ENCODE data around the gene ENTPD1.
"Not testable (repeated sequence)": the region's sequence is repeated elsewhere in the genome, so short reads cannot be mapped to it uniquely, and the experiment has no call there.

Gene ENTPD1

DNA sequence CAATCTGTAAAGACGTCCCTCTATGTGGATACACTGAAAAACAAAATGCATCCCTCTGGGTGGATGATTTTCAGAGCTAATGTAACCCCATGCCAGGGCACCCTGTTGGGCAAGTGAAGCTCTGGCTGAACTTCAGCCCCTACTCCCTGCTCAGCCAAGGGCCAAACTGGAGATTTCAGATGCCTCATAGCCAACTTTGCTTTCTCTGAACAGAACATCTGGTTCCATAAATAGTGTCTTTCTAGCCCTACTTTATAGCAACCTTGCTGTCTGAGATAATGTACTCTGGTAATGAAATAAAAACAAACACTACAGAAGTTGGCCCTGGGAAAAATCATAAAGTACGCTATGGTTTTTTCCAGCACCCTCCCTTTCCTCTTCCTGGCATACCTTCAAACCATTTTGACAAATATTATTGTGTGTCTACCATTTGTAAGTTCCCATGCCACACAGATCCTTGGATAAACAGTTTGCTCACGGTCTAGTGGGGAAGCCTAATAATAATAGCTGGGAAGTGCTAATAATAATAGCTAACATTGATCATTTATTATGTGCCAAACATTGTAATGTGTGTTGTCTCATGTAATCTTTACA, 3.4 kb downstream of the ENTPD1 start:
- DNase-seq, result no peak

- DNase-seq, result no peak
Measured at GRCh38 chr10:95761939-95762492, 6.1 kb downstream of the ENTPD1 start.

DNA sequence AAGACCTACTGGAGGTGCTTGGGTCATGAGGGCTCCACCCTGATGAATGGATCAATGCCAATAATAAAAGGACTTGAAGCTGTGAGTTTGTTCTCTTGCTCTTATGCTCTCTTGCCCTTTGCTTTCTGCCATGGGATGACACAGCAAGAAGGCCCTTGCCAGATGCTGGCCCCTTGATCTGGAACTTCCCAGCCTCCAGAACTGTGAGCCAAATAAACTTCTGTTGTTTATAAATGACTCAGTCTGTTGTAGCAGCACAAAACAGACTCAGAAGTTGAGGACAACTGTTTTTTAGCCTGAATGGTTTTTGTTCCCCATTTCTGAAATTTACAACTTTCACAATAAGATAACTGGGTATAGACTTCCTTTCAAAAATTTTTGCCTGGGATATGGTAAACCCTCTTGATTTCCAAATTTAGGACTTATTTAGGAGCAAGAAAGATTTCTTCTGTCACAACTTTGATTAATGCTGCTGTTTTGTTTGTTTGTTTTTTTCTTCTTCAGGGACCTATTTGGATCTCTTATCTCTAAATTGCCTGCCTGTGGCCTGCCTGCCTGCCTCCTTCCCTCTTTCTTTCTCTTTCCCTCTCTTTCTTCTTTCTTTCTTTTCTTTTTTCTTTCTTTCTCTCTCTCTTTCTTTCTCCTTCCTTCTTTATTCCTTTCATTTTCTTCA, 12.1 kb downstream of the ENTPD1 start:
- DNase-seq, result no peak

GRCh38 chr10:95770084-95770720, 14.2 kb downstream of the ENTPD1 start:
- DNase-seq, result no peak

- not testable (repeated sequence) for DNase-seq
Measured at GRCh38 chr10:95773454-95773853, 17.5 kb downstream of the ENTPD1 start.

GRCh38 chr10:95777638-95778037, 21.7 kb downstream of the ENTPD1 start:
- DNase-seq, result not testable (repeated sequence)

DNA sequence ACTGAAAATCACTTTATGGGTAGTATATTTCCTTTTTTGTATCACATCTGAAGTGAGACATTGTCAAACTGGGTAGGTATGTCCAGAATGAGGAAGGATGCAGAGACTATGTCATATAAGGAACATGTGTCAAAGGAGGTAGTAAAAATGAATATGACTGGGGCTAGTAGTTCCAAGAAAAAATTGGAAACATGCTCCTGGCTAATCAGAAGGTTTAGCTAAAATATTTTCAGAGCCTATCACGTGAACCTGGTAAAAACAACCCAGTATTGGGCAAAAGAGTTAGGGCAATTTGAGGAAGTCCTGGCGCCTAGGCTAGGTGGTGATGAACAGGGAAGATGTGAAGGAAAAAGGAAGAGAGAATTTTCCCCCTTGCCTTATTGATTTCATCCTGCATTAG, 26.4 kb downstream of the ENTPD1 start:
- no peak for DNase-seq

DNA sequence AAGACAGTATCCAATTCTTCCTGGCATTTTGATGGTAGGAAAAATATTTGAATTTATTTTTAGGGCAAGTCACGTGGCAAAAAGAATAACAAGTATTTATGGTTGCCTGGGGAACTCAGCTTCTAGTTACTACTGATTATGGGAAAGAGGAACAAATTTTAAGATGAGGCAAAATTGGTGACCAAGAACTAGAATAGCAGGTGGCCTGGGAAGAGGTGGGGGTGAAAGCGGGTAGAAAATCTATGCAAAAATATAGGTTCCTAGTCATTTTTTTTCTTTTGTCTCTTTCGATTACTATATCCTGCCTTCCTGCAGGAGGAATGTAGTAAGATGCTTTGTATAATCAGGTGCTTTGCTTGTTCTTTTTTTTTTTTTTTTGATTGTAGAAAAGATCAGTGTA, 27.8 kb downstream of the ENTPD1 start:
- DNase-seq, result no peak

- DNase-seq, result no peak
Measured at GRCh38 chr10:95784279-95784913, 28.4 kb downstream of the ENTPD1 start.

DNA sequence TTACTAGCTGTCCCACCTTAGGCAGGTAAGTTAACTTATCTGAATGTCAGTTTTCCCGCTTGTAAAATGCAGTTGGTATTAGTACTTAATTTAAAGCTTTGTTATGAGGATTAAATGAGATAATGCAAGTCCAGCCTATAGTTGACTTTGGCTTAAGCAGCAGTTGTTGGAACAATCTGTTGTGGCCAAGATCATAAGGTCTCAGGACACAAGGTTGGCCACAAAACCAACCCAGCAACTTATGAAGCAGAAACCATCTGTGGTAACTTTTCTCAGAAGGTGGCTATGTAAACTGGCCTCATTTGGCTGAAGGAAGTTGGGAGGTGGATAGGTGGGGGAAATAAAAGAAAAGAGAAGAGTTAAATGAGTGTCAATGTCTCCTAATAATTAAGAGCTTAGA, 29.4 kb downstream of the ENTPD1 start:
- no peak for DNase-seq

DNA sequence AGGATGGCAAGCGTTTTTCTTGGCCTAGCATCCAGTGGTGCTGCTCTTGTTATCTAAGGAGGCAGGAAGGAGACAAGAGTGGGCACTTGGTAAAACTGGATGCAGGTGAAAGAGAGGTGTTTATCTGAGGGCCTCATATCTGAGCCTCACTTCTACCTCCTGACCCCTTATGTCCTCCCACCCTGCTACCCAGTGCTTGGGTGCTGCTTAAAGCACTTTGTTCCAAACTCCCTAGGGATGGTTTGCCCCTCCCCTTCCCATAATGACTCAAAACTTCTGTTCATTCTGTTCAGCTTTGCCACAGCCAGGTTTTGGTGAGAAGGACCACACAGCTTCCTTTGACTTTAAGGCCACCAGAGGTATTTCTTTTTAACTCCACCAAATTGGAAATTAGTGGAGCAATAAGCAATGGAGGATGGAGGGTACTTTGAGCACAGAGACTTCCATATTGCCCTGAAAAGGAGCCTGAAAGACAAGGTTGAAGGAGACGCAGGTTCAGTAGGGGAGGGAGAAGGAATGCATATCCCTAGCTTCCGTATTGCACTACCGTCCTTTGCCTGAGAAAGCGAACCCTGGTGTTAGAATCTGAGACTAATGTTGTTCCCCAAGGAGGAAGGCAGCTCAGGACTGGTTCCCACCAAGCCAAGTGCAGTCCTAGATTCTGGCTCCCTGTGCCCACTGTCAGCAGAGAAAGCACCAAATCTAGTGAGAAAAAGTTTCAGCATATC, 30.1 kb downstream of the ENTPD1 start:
- DNase-seq, result no peak

GRCh38 chr10:95787447-95787846, 31.5 kb downstream of the ENTPD1 start:
- no peak for DNase-seq

DNA sequence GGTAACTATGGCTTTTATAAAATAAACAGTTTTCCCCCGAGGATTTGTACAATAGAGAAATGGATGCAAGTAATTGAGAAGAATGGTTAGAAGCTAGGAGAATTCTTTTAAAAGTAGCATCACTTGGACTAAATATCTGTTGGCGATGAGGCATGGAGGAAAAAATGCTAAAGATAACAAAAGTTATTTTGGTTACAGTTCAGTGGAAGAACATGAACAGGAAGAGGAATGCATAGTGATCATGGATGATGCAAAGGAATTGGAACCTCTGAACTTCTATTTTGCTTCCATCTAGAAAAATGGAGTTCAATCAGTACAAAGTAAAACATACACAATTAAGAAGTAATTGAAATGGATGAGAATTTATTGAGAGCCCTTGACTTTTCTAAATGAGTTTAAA, 32.9 kb downstream of the ENTPD1 start:
- no peak for DNase-seq

DNA sequence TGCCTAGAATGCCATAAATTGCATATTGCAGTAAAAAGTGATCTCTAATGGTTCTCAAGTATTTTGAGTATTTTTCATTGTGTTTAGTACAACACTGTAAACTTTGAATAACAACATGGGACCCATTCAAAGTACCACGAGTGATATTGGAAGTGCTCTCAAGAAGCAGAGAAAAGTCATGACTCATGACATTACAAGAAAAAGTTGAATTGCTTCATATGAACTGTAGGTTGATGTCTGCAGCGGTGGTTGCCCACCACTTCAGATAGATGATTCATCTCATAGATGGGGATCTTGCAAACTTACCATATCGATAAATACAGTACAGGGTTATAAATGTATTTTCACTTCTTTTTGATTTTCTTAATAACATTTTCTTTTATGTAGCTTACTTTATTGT, 33.9 kb downstream of the ENTPD1 start:
- no peak for DNase-seq

GRCh38 chr10:95790982-95791381, 35.0 kb downstream of the ENTPD1 start:
- DNase-seq, result no peak

DNA sequence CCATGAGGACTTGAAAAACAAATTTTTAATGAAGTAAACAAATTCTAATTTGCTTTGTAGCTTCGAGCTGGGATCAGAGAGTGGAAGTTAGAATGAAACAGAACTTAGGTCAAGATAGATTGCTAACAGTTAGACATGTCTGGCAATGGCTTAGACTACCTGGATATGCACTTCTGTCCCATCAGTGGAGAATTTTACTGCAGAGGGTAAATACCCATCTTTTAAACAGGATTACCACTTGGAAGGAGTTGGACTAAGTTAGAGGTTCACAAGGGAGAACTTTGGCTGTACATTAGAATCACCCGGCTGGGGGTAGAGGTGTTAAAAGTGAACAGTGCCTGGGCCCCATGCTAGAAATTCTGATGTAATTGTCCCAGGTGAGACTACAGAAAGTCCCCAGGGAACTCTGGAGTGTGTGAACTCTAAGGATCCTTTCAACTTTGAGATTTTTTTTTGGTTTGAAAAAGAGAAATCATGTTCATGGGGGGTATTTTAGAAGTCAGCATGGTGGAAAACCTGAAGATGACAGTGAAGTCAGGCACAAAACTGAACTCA, 35.5 kb downstream of the ENTPD1 start:
- DNase-seq, result no peak

- no peak for DNase-seq
Measured at GRCh38 chr10:95792211-95792780, 36.3 kb downstream of the ENTPD1 start.

DNA sequence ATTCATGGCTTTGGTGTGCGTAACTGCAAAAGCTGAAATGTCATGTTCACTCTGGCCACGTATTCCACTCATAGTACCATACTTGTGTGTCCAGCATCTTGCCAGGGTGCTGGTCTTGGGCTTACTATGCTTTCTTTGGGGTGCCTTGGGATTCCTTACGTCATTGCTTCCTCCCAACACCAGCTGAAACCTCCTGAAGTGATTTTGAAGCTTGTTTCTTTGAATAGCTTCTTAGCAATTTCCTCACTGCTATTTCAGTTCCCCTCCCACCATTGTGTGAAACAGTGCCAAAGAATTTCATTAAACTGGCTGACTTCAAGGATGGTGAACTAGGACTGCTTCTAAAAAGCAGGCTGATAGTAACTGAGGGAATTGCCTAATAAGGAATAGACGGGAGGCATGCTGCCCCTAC, 36.9 kb downstream of the ENTPD1 start:
- no peak for DNase-seq

DNA sequence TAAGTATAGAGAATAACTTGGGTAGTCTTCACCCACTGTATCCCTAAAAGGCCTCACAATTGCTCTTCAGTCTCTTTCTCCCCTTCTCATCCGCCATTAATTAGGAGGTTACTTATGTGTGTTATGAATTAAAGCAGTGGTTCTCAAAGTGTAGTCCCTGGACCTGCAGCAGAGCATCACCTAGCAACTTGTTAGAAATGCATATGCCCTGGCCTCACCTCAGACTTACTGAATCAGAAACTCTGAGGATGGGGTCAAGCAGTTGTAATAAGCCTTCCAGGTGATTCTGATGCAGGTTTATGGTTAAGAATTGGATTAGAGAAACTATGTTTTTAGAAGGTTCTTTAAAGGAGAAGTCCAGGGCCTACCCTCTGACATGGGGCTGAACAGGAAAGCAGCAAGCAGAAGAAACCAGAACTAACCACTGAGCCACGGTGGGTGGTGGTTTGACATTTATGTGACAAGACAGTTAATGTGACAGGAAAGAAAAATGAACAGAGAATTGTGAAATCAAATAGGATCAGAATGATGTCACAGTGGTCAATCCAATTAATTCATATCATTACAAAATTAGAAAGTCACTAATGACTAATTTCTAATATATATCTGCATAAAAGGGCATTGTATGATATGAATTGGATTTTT, 37.6 kb downstream of the ENTPD1 start:
- no peak for DNase-seq

DNA sequence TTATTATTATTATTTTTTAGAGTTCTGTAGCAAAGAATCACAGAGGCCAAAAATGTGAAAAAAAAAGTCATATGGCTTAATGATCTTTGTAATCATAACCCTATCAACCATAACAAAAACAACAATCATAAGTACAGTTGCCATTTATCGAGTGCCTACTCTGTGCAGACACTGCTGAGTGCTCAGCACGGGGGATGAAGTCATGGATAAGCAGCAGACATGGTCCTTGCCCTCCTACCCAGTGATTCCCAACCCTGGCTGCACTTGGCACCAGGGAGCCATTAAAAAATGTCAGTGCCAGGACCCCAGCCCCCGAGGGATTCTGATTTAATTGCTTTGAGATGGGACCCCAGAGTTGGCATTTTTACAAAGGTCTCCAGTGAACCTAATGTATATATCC, 38.2 kb downstream of the ENTPD1 start:
- DNase-seq, result no peak

DNA sequence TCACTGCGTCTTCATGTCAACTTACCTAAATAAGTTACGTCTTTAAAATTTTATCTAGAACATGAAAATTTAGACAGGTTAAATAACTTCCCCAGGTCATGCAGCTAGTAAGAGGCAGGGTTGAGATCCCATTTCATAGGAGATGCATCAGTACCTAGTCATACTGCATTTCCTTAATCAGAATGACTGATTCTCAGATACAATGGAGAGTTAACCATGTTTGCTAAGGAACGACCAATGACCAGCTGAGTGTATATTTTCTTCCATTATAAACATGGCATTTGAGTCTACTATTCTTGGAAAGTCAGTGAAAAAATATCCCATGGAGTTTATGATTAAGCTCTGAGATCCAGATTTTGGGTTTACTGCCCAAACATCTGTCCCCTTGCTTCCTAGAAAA, 39.6 kb downstream of the ENTPD1 start:
- DNase-seq, result no peak

DNA sequence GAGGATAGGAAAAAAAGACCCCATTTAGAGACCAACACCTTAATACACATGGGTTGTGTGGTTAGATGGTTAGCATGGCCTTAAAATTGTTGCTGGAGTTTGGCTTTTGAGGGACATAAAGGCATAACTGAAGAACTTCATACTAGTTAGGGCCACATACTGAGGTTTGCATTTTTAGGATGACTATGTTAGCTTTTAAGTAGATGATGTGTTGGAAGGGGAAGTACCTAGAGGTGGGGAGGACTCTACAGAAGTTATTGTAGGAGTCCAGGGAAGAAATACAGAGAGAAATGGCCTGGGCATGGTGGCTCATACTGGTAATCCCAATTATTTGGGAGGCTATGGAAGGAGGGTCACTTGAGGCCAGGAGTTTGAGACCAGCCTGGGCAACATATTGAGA, 40.5 kb downstream of the ENTPD1 start:
- no peak for DNase-seq

Data from left hindlimb (tissue), 1 donor.